Keratinocyte (primary cell): ENCODE results near the gene MED25.

Experiments used
- CTCF ChIP-seq, 3 experiments: IDR thresholded peaks in 1 of 3; conservative IDR thresholded peaks in 1 of 3; optimal IDR thresholded peaks in 1 of 3; 2 replicates in 2 of 3; 3 replicates in 1 of 3; pipeline versions ENCODE3 to v1.5.1; 2011; ENCODE audit warnings: low read length in 3 of 3, mild to moderate bottlenecking in 3 of 3, moderate library complexity in 2 of 3, control low read depth in 1 of 3, inconsistent platforms in 1 of 3; ENCODE audit not compliant: insufficient read depth in 2 of 3; ENCODE audit errors: extremely low read depth in 1 of 3
- EZH2 ChIP-seq: IDR thresholded peaks from one replicate; pipeline ENCODE4 v1.6.1; 2012; ENCODE audit warnings: inconsistent platforms, mild to moderate bottlenecking, low read length, moderate library complexity

GRCh38 chr19:49812452-49812996 lies 5.6 kb upstream of the MED25 start:
- TF ChIP-seq CTCF (optimal IDR thresholded peaks at IDR 0.05 in 1 of 3, IDR thresholded peaks at IDR 0.05 in 1 of 3, conservative IDR thresholded peaks at IDR 0.05 in 1 of 3; ENCODE audit: extremely low read depth in 1 of 3, insufficient read depth in 2 of 3, low read length in 3 of 3), result no peak
- TF ChIP-seq EZH2, result no peak
